HFFc6 (cell line): ENCODE measurements around the gene LITAFD. TPM values are rescaled to one million over a fixed set of nuclear protein-coding genes. Genes with fewer than 3 reads are reported as not detected.

Experiments used
- DNase-seq: peaks from one replicate; pipeline ENCODE4 v3.0.0-alpha.2; 2018
- H3K27ac Mint-ChIP-seq: 2 replicates; pipeline ENCODE4 v1.8.0; 2020; ENCODE audit warnings: mild to moderate bottlenecking, mixed read lengths
- H3K27me3 Mint-ChIP-seq: 2 replicates; pipeline ENCODE4 v1.8.0; 2021; ENCODE audit warnings: mild to moderate bottlenecking, moderate library complexity, mixed read lengths; ENCODE audit not compliant: insufficient read depth
- H3K36me3 Mint-ChIP-seq: 2 replicates; pipeline ENCODE4 v1.8.0; 2021; ENCODE audit warnings: low read depth, mixed read lengths
- H3K4me1 Mint-ChIP-seq: 2 replicates; pipeline ENCODE4 v1.8.0; 2020; ENCODE audit warnings: low read depth, mixed read lengths
- H3K4me3 Mint-ChIP-seq: 2 replicates; pipeline ENCODE4 v1.8.0; 2020; ENCODE audit warnings: mild to moderate bottlenecking, moderate library complexity, mixed read lengths
- H3K9me3 Mint-ChIP-seq: 2 replicates; pipeline ENCODE4 v1.8.0; 2020; ENCODE audit warnings: mild to moderate bottlenecking, mixed read lengths
- CTCF ChIP-seq: fragments of 200-600 bp; sonication (generic); IDR thresholded peaks from 2 replicates; pipeline ENCODE4 v1.5.0; 2021; ENCODE audit warnings: antibody characterized with exemption, mild to moderate bottlenecking
- total RNA-seq, 6 experiments: library from RNA; stranded (reverse); fragmentation: NEBNext Ultra II Directional; extraction: Animal tissue kit (Norgen Biotek cat#: 25700); gene quantifications; 2 replicates in 1 of 6; 3 replicates in 5 of 6; pipeline ENCODE4 v1.2.3, GENCODE V29; 2021

Gene LITAFD
- total RNA-seq, 6 experiments from 2014 or later = not detected

GRCh38 chr16:8846401-8846932 is 35.7 kb upstream of the LITAFD start:
- Mint-ChIP-seq H3K27ac (peak overlapping the region; percentile 48; the same call in 1 of the 2 replicates), H3K4me3 (no peak overlapping the region), H3K36me3 (peaks cover 40% of the 10 kb centered on the region), H3K4me1 (peaks cover 57% of the 10 kb centered on the region), H3K9me3 (no peaks in the 10 kb centered on the region), H3K27me3 (peaks cover 26% of the 10 kb centered on the region)
- DNase-seq = no peak
- no peak for TF ChIP-seq CTCF

GRCh38 chr16:8847145-8847544 is 35.0 kb upstream of the LITAFD start:
- Mint-ChIP-seq H3K4me3 (no peak overlapping the region), H3K27me3 (peaks cover 26% of the 10 kb centered on the region), H3K9me3 (no peaks in the 10 kb centered on the region), H3K27ac (peak overlapping the region; percentile 40; the same call in 1 of the 2 replicates), H3K4me1 (peaks cover 56% of the 10 kb centered on the region), H3K36me3 (peaks cover 40% of the 10 kb centered on the region)
- no peak for TF ChIP-seq CTCF
- DNase-seq = no peak

- TF ChIP-seq CTCF = no peak
- Mint-ChIP-seq H3K36me3 (peaks cover 36% of the 10 kb centered on the region), H3K27me3 (peaks cover 26% of the 10 kb centered on the region), H3K9me3 (no peaks in the 10 kb centered on the region), H3K27ac (peak overlapping the region; percentile 40), H3K4me1 (peaks cover 55% of the 10 kb centered on the region), H3K4me3 (no peak overlapping the region; the same call in 1 of the 2 replicates)
- no peak for DNase-seq
Observed at GRCh38 chr16:8847623-8848022, 34.5 kb upstream of the LITAFD start.

- TF ChIP-seq CTCF = no peak
- DNase-seq = no peak
- peaks cover 36% of the 10 kb centered on the region for H3K36me3 Mint-ChIP-seq
- H3K27me3 Mint-ChIP-seq = peaks cover 28% of the 10 kb centered on the region
- no peaks in the 10 kb centered on the region for H3K9me3 Mint-ChIP-seq
- peaks cover 58% of the 10 kb centered on the region for H3K4me1 Mint-ChIP-seq
- H3K27ac Mint-ChIP-seq = peak overlapping the region; percentile 93
- no peak overlapping the region; the same call in 1 of the 2 replicates for H3K4me3 Mint-ChIP-seq
Observed at GRCh38 chr16:8848231-8848938, 33.8 kb upstream of the LITAFD start.

- H3K4me3 Mint-ChIP-seq = peak overlapping the region; percentile 73
- no peak for TF ChIP-seq CTCF
- H3K27me3 Mint-ChIP-seq = peaks cover 28% of the 10 kb centered on the region
- DNase-seq = peak; percentile 84
- H3K27ac Mint-ChIP-seq = peak overlapping the region; percentile 93
- H3K36me3 Mint-ChIP-seq = peaks cover 33% of the 10 kb centered on the region
- H3K4me1 Mint-ChIP-seq = peaks cover 52% of the 10 kb centered on the region
- no peaks in the 10 kb centered on the region for H3K9me3 Mint-ChIP-seq
Observed at GRCh38 chr16:8848939-8849391, 33.2 kb upstream of the LITAFD start.
